ENCODE results near the gene PCDH9. TPM values are rescaled to one million over a fixed set of nuclear protein-coding genes. Genes with fewer than 3 reads are reported as not detected.
A peak's percentile ranks its signal among the peaks of the same experiment; 100 is the strongest.

PCDH9 gene
- total and polyA plus RNA-seq, 10 of the 15 experiments (the other 5 are each of a cell fraction or from before 2014, with no cell fraction given) = 0.02 to 2.3 (median 0.05) TPM; not detected in 1

DNA sequence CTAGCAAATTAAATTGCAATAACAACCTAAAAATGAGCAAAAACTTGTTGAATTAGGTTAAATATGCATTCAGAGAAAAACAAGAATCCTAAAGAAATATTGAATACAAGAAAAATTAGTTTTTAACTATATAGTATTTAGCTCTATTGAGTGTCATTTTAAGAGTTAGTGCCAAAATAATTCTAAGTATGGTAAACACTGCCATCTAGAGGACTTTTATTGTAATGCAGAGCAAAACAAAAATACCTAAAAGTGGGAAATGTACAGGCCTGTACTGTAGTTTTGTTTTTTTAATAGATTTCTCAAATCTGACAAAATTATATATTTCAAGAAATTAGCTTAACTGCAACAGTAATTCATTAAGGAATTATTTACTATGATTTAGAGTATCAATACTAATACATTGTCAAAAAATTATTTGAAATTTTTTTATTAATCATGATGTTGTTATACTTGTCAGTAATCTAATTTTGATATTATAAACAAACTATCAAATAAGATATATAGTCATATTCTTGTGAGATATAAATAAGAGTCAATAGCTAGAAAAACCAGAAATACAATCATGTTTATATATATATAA lies 8.2 kb upstream of the PCDH9 start:
- no TSS peak for BruUV-seq (replicated peaks)
- ChIA-PET POLR2A (no interaction called here), SMC1A (ENCODE audit: uncharacterized antibody, unreplicated experiment) (interaction anchor here (0.6 to 1.7 kb wide), 8 partner anchors 14 to 1582 kb away, joined by 3 to 8 read pairs (median 3); no protein-coding TSS in a partner anchor), RAD21 (ENCODE audit: unreplicated experiment) (interaction anchor here (1.0 to 2.2 kb wide), 8 partner anchors 9 to 1581 kb away, joined by 3 to 10 read pairs (median 6); no protein-coding TSS in a partner anchor), CTCF (interaction anchor here (0.6 to 3.7 kb wide), 20 partner anchors 9 to 1600 kb away, joined by 3 to 18 read pairs (median 4); partner anchors contain the start of gene PCDH9)
- Histone ChIP-seq H3K4me2 (ENCODE audit: control insufficient read depth, insufficient read depth) (no peak overlapping the region), H3K9me3 (replicated peaks; ENCODE audit: control insufficient read depth, insufficient read depth, low read length) (no peaks in the 10 kb centered on the region), H4K20me1 (ENCODE audit: control insufficient read depth, insufficient read depth) (no peaks in the 10 kb centered on the region), H3K27me3 (replicated peaks in 1 of 2; ENCODE audit: control insufficient read depth in 2 of 2, insufficient read depth in 2 of 2, low read length in 1 of 2) (no peaks in the 10 kb centered on the region), H3K4me3 (no peak overlapping the region), H3K27ac (ENCODE audit: control insufficient read depth, insufficient read depth) (no peak overlapping the region), H3K36me3 (ENCODE audit: control insufficient read depth in 2 of 2, insufficient read depth in 2 of 2, low read length in 1 of 2) (no peaks in the 10 kb centered on the region), H3K79me2 (ENCODE audit: control insufficient read depth, insufficient read depth, low read length) (no peaks in the 10 kb centered on the region), H3K9ac (ENCODE audit: control insufficient read depth, insufficient read depth, low read length) (no peak overlapping the region), H2AFZ (ENCODE audit: control insufficient read depth, low read depth, low read length) (no peak overlapping the region), H3K4me1 (ENCODE audit: control insufficient read depth, insufficient read depth, low read length) (no peaks in the 10 kb centered on the region)
- in situ Hi-C loops (cut with MboI) = no loop called here
- DNase-seq (ENCODE audit: low read depth, low spot score) (no peak), FAIRE-seq (no peak), ATAC-seq (peak; percentile 61)
- intact Hi-C loops (cut with micrococcal nuclease; ENCODE audit: unreplicated experiment) = loop anchor here (5.0 to 10.0 kb wide), 2 partner anchors 694 to 1581 kb away; no protein-coding TSS in a partner anchor
- TF ChIP-seq, protein P1, sequence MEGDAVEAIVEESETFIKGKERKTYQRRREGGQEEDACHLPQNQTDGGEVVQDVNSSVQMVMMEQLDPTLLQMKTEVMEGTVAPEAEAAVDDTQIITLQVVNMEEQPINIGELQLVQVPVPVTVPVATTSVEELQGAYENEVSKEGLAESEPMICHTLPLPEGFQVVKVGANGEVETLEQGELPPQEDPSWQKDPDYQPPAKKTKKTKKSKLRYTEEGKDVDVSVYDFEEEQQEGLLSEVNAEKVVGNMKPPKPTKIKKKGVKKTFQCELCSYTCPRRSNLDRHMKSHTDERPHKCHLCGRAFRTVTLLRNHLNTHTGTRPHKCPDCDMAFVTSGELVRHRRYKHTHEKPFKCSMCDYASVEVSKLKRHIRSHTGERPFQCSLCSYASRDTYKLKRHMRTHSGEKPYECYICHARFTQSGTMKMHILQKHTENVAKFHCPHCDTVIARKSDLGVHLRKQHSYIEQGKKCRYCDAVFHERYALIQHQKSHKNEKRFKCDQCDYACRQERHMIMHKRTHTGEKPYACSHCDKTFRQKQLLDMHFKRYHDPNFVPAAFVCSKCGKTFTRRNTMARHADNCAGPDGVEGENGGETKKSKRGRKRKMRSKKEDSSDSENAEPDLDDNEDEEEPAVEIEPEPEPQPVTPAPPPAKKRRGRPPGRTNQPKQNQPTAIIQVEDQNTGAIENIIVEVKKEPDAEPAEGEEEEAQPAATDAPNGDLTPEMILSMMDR (IDR thresholded peaks at IDR 0.05 in 2 of 3, conservative IDR thresholded peaks at IDR 0.05 in 1 of 3; ENCODE audit: control insufficient read depth in 2 of 3, extremely low read depth in 1 of 3, insufficient read depth in 1 of 3, low read depth in 3 of 3, low read length in 3 of 3) = peak; percentile 39 to 66 (median 43); a peak in 3 of 6 replicates
- TF ChIP-seq USF2 (IDR thresholded peaks at IDR 0.05; ENCODE audit: borderline replicate concordance, low read depth, low read length) (no peak), SMC3 (IDR thresholded peaks at IDR 0.05; ENCODE audit: borderline replicate concordance, low read length) (peak; percentile 48; the same call in 1 of the 2 replicates), RAD21 (IDR thresholded peaks at IDR 0.05; ENCODE audit: insufficient read depth, low read depth, low read length) (peak; percentile 64), GABPA (IDR thresholded peaks at IDR 0.05; ENCODE audit: low read depth) (no peak)
